GM12864 (cell line): Measurements from ENCODE around the gene LYZL1.
"Not testable (repeated sequence)": the region's sequence is repeated elsewhere in the genome, so short reads cannot be mapped to it uniquely, and the experiment has no call there.

Source experiments
- DNase-seq: peaks from one replicate; pipeline ENCODE4 v3.0.0-alpha.2; 2011; ENCODE audit warnings: low read depth
- H3K4me3 ChIP-seq: 2 replicates; pipeline ENCODE4 v1.5.1; 2011; ENCODE audit warnings: mild to moderate bottlenecking, low read depth, low read length, control low read depth
- CTCF ChIP-seq: IDR thresholded peaks from 2 replicates; pipeline ENCODE4 v1.5.1; 2011; ENCODE audit warnings: low read depth, mild to moderate bottlenecking, moderate library complexity, low read length, control low read depth, inconsistent platforms; ENCODE audit errors: missing control alignments

Gene LYZL1

GRCh38 chr10:29288906-29289305, at the start of gene LYZL1:
Gene LYZL1 (plus strand): TSS chr10:29289070. CDS start chr10:29291868, 2,798 bp downstream.
- H3K4me3 ChIP-seq, DNase-seq: not testable (repeated sequence)

- TF ChIP-seq CTCF: peak; percentile 85
- no peak overlapping the region for H3K4me3 ChIP-seq
- DNase-seq: no peak
Measured at GRCh38 chr10:29239569-29240472, 49.0 kb upstream of the LYZL1 start.

- DNase-seq: no peak
- TF ChIP-seq CTCF: no peak
- no peak overlapping the region for H3K4me3 ChIP-seq
Measured at GRCh38 chr10:29240986-29241660, 47.7 kb upstream of the LYZL1 start.

- DNase-seq: no peak
- TF ChIP-seq CTCF: no peak
- no peak overlapping the region for H3K4me3 ChIP-seq
Measured at GRCh38 chr10:29241925-29242324, 46.9 kb upstream of the LYZL1 start.

- TF ChIP-seq CTCF: no peak
- DNase-seq: no peak
- H3K4me3 ChIP-seq: no peak overlapping the region
Measured at GRCh38 chr10:29243066-29243465, 45.8 kb upstream of the LYZL1 start.

GRCh38 chr10:29243750-29244149, 45.1 kb upstream of the LYZL1 start:
- peak; percentile 39 for TF ChIP-seq CTCF
- DNase-seq: no peak
- H3K4me3 ChIP-seq: no peak overlapping the region

GRCh38 chr10:29244978-29245377, 43.9 kb upstream of the LYZL1 start:
- DNase-seq: no peak
- no peak for TF ChIP-seq CTCF
- H3K4me3 ChIP-seq: no peak overlapping the region
